Activated CD4-positive, CD25-positive, alpha-beta regulatory T cell treated with anti-CD3 and anti-CD28 coated beads, Interleukin-2, amount 50 U/mL, for 16 hours (primary cell): ENCODE measurements around the gene CALML3.

Experiments
- DNase-seq: peaks from one replicate; pipeline ENCODE4 v3.0.0-alpha.2; 2020; ENCODE audit warnings: low read depth, low spot score

CALML3 gene

DNA sequence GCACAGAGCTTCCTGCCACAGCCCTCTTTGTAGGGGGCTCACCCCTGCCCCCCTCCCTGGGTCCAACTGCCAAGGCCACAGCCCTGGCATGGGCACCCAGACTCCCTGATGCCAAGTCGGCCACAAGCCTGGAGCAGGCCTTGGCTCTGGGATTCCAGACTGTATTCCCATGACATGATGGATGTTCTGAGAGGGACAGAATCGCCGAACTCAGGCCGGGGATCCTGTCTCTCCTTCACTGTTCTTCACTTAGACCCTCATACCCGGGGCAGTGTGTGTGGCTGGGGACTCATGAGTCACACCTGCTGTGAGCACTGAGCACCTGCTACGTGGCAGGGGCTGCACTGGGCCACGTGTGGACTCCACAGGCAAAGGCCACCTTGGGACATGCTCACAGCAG, 33.3 kb upstream of the CALML3 start:
- DNase-seq, result no peak

DNA sequence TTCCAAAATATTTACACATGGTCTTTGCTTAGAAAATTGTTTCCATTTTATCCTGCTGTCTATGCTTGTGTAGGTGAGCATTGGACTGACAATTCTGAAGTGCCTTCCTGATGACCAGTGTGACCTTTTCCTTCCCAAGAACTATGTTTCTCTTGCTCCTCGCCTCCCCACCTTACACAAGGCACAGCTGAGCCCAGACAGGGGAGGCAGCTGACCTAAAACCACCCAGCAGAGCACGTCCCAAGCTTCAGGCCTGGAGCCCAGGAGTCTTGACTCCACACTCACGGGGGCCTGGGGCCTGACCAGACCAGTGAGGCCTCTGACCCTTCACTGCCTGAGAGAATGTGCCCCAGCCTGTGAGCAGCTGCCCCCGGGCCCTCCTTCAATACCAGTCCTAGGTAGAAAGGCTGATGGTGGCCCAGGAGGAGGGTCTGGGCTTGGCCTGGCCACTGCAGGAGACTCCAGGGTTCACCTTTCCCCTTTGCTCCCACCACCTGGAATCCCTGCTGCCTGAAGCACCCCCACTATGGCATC, 32.4 kb upstream of the CALML3 start:
- no peak for DNase-seq

GRCh38 chr10:5492929-5493576, 31.7 kb upstream of the CALML3 start:
- DNase-seq, result no peak

DNA sequence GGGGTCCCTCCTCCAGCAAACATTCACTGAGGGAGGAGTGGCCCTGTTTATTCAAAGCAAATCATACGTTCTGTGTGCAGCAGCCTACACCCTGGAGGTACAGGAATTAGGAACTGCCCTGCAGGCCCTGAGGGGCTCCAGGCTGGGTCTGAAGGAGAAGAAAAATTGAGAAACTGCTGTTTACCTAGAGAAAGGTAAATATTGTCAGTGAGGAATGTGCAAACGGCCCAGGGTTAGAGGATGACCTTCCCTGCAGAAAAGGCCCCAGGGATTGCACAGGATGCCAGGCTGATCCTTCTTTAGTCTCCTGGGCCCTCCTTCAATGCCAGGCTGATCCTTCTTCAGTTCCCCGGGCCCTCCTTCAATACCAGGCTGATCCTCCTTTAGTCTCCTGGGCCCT, 31.1 kb upstream of the CALML3 start:
- no peak for DNase-seq

GRCh38 chr10:5494611-5495010, 30.1 kb upstream of the CALML3 start:
- DNase-seq, result no peak

DNA sequence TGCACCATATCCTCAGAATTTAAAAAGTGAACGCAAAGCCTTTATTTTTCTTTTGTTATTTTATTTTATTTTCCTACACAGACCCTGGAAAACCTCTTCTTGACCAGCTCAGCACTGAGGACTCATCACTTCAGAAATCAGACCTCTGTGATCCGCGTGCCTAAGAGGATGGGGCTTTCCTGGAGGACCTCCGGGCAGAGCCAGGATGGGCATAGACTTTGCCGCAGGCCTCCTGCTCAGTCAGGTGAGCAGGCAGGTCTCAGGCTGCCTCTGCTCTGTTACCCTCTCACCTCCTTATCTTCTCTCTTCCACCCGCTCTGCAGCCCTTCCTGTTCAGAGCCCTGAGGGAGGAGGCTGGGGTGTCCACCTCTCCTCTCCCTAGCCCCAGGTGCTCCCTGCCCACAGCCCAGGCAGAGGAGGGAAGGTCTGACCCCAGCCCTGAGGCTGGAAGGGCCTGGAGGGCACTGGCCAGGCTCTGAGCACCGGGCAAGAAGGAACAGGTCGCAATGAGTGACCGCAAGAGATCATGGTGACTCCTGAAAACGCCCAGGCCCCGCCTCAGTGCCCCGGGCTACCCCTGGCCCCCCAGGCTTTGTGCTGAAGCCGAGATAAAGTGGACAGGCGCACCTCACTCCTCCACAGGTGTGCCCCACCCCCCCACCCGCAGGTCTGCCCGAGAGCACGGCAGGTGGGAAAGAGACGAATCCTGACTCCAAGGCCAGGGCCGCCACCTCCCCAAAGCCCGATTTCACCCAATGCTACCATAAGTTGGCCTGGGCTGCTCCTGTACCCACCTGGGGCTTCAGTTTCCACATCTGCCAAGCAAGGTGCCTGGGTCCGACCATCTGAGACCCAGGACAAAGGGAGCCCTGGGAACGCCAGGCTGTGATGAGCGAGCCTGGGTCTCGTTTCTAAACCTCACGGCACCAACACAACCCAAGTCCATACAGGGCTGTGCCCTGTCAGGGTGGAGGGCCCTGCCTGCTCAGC, 28.2 kb upstream of the CALML3 start:
- DNase-seq, result no peak

- no peak for DNase-seq
Measured at GRCh38 chr10:5497289-5497688, 27.5 kb upstream of the CALML3 start.

GRCh38 chr10:5497948-5498730, 26.6 kb upstream of the CALML3 start:
- DNase-seq, result no peak

DNA sequence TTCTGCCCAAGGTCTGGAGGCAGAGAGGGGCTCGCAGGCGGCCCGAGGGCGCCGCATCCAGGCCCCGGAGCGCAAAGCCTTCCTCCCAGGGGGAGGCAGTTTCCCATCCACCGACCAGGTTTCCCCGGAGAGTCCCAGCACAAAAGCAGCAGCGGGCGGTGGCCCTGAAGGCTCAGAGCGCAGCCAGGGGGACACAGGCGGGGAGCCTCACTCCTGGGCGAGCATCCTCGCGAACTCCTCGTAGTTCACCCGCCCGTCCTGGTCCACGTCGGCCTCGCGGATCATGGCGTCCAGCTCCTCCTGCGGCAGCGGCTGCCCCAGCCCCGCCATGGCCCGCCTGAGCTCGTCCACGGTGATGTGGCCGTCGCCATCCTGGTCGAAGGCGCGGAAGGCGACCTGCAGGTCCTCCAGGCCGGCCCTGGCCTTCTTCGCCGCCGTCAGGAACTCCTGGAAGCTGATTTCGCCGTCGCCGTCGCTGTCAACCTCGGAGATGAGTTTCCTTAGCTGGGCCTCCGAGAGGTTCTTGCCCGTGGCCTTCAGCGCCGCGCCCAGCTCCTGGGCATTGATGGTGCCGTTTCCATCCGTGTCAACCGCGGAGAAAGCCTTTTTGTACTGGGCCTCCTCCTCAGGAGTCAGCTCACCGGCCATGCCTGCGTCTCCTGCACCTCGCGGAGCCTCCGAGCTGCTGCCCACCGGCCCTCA, 25.8 kb upstream of the CALML3 start:
- DNase-seq, result no peak

GRCh38 chr10:5499493-5500140, 25.1 kb upstream of the CALML3 start, which contains the start of gene CALML5:
CALML5 (minus strand) TSS chr10:5499570; CDS start chr10:5499438, 132 bp downstream.
- DNase-seq, result no peak

GRCh38 chr10:5500162-5500670, 24.5 kb upstream of the CALML3 start:
- DNase-seq, result no peak

GRCh38 chr10:5500910-5501309, 23.9 kb upstream of the CALML3 start:
- DNase-seq, result no peak

GRCh38 chr10:5502061-5502521, 22.7 kb upstream of the CALML3 start:
- DNase-seq, result no peak

DNA sequence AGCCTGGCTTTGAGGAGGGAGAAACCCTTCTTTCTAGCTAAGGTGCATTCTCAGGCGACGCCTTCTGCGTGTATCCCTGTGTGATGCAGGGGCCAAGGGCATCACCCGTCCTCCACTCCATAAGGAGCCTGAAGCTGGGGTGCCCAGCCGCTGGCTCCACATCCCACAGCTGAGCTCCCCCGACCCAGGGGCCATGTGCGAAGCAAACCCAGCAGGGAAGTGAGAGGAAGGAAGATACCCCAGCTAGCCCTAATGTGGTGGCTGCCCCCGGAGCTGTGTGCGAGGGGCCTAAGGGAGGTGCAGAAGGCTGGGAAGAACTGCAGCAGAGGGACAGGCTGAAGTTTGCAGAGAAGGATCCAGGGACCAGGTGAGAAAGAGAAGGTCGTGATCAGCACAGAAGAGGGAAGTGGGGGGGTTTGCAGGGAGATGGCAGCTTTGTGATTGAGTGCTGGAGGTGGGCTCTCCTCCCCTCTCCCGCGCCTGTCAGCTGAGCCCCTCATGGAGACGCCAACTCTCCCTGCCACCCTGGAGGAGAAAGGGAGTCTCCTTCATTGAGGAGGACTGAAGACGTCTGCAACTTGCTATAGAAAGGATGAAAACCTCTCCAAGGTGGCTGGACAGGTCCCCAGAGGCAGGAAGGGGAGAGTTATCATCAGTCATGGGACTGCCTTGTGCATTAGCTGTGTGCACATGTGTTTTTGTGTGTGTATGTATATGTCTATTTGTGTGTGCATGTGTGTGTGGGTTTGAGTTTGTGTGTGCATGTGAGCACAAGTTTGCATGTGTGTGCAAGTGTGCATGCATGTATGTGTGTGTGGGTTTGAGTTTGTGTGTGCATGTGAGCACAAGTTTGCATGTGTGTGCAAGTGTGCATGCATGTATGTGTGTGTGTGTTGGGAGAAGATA, 21.9 kb upstream of the CALML3 start:
- DNase-seq, result no peak

GRCh38 chr10:5503477-5503835, 21.3 kb upstream of the CALML3 start:
- no peak for DNase-seq

DNA sequence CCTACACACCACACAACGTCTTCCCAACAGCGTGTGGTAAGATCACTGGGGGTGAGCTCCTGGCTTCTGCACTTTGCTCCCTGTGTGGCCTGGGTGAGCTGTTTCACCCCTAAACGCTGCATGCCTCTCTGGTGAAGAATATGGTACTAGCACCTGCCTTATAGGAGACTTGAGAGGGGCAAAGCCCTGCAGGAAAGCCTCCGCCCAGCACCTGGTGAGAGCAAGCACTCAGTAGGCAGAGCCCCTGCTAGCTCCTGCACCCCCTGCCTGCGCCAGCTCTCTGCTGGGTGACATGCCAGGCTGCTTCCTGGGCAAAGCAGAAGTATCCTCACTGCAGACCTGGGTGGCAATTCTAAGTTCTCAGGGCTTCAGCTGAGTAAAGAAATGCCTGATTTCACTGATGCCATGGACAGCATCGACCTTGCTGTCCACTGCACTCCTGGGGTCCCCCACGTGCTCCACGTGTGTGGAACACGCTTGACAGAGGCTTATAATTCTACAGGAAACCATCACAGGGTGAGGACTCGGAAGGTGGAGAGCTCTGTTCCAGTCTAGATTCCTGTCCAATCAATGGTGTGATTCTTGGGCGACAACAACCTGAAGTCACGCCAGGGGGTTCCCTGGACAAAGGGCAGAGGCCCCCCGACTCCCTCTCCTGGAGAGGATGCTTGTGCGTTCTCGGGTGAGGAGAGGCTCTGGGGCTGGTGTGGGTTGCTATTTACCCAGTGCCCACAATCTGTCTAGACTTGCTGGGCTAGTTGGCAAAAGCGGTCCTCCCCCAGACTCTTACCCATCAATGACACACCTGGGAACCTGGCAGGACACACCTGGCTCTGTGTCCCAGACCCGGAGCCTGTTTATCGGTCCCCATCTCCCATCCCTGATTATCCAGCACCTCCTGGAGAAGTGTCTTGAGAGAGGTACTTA, 20.4 kb upstream of the CALML3 start:
- DNase-seq, result no peak

GRCh38 chr10:5506246-5506645, 18.5 kb upstream of the CALML3 start:
- no peak for DNase-seq
